H1 (cell line): ENCODE measurements around the gene FCAR. TPM values are rescaled to one million over a fixed set of nuclear protein-coding genes. Genes with fewer than 3 reads are reported as not detected.

Experiments used
- CHD1 ChIP-seq: IDR thresholded peaks from 2 replicates; pipeline ENCODE4 v1.6.1; 2012; ENCODE audit warnings: low read depth, low read length, improper control_type of control experiment
- CHD7 ChIP-seq: fragments of 300-600 bp; sonication (generic); IDR thresholded peaks from 2 replicates; pipeline ENCODE4 v1.7.1; 2012; ENCODE audit warnings: low read length, moderate library complexity, mild to moderate bottlenecking, inconsistent platforms; ENCODE audit not compliant: insufficient replicate concordance
- FOSL1 ChIP-seq: IDR thresholded peaks from 2 replicates; pipeline ENCODE4 v1.6.1; 2011; ENCODE audit warnings: mild to moderate bottlenecking, low read depth, low read length, moderate library complexity; ENCODE audit not compliant: insufficient read depth
- RXRA ChIP-seq: IDR thresholded peaks from 2 replicates; pipeline ENCODE4 v1.6.1; 2011; ENCODE audit warnings: low read depth, mild to moderate bottlenecking, low read length, moderate library complexity; ENCODE audit not compliant: insufficient read depth
- SP2 ChIP-seq: IDR thresholded peaks from 2 replicates; pipeline ENCODE4 v1.6.1; 2012; ENCODE audit warnings: mild to moderate bottlenecking, low read length, inconsistent platforms
- TAF1 ChIP-seq: IDR thresholded peaks from 2 replicates; pipeline ENCODE4 v1.6.1; 2011; ENCODE audit warnings: mild to moderate bottlenecking, low read depth, low read length
- polyA plus RNA-seq, 7 experiments: library from polyadenylated mRNA; depleted of rRNA in 3 of 7; stranded (reverse) in 5 of 7; unstranded in 2 of 7; fragments of >200 nt in 5 of 7; fragments of 200-250 nt in 2 of 7; gene quantifications; 1 replicate in 5 of 7; 2 replicates in 1 of 7; 4 replicates in 1 of 7; pipeline versions ENCODE4 v1.2.1 to v1.2.3, GENCODE V29; 2011 to 2013; ENCODE audit warnings: missing spikeins in 2 of 7, mixed read lengths in 2 of 7
- total RNA-seq: library from RNA; stranded (reverse); fragmentation: NEBNext Ultra II Directional; extraction: Animal tissue kit (Norgen Biotek cat#: 25700); gene quantifications from 2 replicates; pipeline ENCODE4 v1.2.1, GENCODE V29; 2021

Gene FCAR
- total and polyA plus RNA-seq, 2 of the 8 experiments (the other 6 are each of a cell fraction or from before 2014, with no cell fraction given): not detected

- TF ChIP-seq CHD7: no peak
- TF ChIP-seq TAF1: no peak
- TF ChIP-seq FOSL1: no peak
- no peak for TF ChIP-seq SP2
- no peak for TF ChIP-seq CHD1
- TF ChIP-seq RXRA: no peak
Measured at GRCh38 chr19:54850930-54851329, 23.1 kb upstream of the FCAR start (continued).
